Measurements from ENCODE around the gene CES5A. TPM values are rescaled to one million over a fixed set of nuclear protein-coding genes. Genes with fewer than 3 reads are reported as not detected.
"Not testable (repeated sequence)": the region's sequence is repeated elsewhere in the genome, so short reads cannot be mapped to it uniquely, and the experiment has no call there.

The CES5A gene
- total RNA-seq, 1 donor from 2014 or later = not detected

DNA sequence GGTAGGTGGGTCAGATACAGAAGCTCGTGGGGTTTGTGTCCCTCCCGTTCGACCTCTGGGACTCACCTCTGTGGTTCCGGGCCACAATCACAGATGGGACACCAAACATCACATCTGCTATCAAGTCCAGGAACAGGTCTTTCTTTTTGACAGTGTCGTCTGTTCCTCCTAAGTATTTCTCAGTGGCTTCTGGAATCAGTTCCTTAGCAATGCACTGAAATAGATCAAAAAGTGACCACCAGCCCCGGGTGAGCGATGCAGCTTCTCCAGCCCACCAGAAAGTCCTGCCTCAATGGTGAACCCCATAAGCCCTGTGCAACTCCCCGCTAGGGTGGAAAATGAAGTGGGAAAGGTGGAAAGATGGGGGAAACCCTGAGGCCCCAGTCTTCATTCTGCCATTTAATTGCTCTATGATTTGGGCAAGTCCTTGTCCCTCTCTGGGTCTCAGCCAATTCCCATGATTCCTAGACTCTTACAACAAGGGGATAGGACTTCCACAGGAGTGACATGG is 64.7 kb downstream of the CES5A start:
- no peak for DNase-seq (ENCODE audit: low spot score in 2 of 2)
- Histone ChIP-seq H3K9me3 (no peaks in the 10 kb centered on the region), H3K27me3 (no peaks in the 10 kb centered on the region), H3K4me3 (no peak overlapping the region), H3K27ac (no peak overlapping the region), H3K36me3 (no peaks in the 10 kb centered on the region), H3K4me1 (no peaks in the 10 kb centered on the region)
- TF ChIP-seq, protein P1, sequence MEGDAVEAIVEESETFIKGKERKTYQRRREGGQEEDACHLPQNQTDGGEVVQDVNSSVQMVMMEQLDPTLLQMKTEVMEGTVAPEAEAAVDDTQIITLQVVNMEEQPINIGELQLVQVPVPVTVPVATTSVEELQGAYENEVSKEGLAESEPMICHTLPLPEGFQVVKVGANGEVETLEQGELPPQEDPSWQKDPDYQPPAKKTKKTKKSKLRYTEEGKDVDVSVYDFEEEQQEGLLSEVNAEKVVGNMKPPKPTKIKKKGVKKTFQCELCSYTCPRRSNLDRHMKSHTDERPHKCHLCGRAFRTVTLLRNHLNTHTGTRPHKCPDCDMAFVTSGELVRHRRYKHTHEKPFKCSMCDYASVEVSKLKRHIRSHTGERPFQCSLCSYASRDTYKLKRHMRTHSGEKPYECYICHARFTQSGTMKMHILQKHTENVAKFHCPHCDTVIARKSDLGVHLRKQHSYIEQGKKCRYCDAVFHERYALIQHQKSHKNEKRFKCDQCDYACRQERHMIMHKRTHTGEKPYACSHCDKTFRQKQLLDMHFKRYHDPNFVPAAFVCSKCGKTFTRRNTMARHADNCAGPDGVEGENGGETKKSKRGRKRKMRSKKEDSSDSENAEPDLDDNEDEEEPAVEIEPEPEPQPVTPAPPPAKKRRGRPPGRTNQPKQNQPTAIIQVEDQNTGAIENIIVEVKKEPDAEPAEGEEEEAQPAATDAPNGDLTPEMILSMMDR (IDR thresholded peaks at IDR 0.05) = no peak
- intact Hi-C loops (cut with DNase I) = no loop called here

DNA sequence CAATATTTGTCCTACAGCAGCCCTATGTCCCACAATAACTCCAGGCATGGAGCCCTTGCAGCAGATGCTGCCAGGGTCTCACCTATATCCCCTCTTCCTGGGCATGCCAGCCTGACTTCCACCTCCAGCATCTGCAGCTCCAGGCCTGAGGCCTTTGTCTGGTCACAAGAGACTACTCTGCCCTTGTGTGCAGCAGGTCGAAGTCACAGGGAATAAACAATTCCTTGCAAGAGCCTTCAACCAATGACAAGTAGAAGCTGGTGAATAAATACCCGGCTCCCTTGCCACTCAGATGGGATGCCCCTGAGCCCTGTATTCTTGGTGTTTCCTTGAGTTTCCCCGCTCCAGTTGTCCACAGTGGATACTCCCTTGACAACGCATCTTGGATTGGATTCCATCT is 65.3 kb downstream of the CES5A start:
- Histone ChIP-seq H3K27me3 (no peaks in the 10 kb centered on the region), H3K36me3 (no peaks in the 10 kb centered on the region), H3K4me1 (no peaks in the 10 kb centered on the region), H3K9me3 (no peaks in the 10 kb centered on the region), H3K4me3 (no peak overlapping the region), H3K27ac (no peak overlapping the region)
- TF ChIP-seq, protein P1 (IDR thresholded peaks at IDR 0.05) = no peak
- DNase-seq (ENCODE audit: low spot score in 2 of 2) = no peak
- intact Hi-C loops (cut with DNase I) = no loop called here

DNA sequence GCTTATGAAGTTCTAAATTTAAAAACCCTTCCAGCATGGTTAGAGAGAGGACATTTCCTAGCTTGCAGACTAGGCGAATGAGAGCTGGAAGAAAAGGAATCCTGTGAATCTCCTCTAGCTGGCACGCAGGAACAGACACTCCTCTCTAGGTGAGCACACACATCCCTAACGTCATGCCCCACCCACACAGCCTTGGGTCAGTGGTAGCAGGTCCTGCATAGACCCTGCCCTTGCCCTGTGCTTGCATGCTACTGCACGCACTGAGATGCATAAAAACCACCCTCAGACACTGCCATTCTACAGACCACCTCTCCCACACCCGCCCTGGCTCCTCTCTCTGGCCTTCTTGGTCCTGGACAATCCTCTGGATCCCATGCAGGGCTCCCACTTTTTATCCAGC is 65.8 kb downstream of the CES5A start:
- Histone ChIP-seq H3K27me3 (no peaks in the 10 kb centered on the region), H3K4me1 (no peaks in the 10 kb centered on the region), H3K27ac (no peak overlapping the region), H3K36me3 (no peaks in the 10 kb centered on the region), H3K4me3 (no peak overlapping the region), H3K9me3 (no peaks in the 10 kb centered on the region)
- intact Hi-C loops (cut with DNase I) = no loop called here
- DNase-seq (ENCODE audit: low spot score in 2 of 2) = no peak
- TF ChIP-seq, protein P1 (IDR thresholded peaks at IDR 0.05) = no peak

DNA sequence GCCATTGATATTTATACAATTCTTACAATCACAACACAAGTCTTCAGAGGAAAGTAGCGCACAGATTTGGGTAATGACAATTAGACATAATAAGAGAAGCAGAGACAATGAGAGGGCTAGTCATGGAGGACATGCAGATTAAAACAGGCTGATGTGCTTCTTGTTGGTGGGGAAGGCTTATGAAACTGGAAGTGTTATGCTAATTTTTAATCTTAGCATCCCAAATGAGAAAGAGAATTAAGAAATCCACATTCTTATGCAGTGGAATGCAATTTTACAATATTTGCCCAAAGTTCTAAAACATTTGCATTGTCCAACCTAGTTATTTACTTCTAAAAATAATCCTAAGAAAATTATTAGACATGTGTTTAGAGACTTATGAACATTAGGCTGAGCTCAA is 66.9 kb downstream of the CES5A start:
- H3K9me3 ChIP-seq; H3K4me3 ChIP-seq; intact Hi-C loops (cut with DNase I); H3K4me1 ChIP-seq; DNase-seq (ENCODE audit: low spot score in 2 of 2); H3K27me3 ChIP-seq; H3K36me3 ChIP-seq; H3K27ac ChIP-seq: not testable (repeated sequence)

DNA sequence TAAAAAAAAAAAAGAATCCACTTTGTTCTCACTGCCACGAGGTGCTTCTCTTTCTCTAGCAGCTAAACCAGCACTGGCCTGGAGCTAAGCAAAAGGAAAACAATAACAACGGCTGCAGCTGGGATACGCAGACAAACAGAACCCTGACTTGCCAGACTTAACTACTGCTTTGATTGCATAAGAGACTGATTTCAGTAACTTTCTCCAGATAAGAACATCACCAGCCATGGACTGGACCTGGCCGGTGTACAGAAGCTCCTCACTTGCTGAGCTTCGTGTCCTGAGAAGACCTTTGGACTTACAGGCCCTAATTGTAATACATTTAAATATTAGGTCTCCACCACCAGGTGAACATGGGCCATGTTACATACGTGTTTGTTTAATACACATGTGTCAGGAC is 70.1 kb downstream of the CES5A start:
- DNase-seq (ENCODE audit: low spot score in 2 of 2); H3K9me3 ChIP-seq; H3K4me3 ChIP-seq; H3K27me3 ChIP-seq; H3K27ac ChIP-seq; H3K36me3 ChIP-seq; intact Hi-C loops (cut with DNase I); H3K4me1 ChIP-seq: not testable (repeated sequence)

DNA sequence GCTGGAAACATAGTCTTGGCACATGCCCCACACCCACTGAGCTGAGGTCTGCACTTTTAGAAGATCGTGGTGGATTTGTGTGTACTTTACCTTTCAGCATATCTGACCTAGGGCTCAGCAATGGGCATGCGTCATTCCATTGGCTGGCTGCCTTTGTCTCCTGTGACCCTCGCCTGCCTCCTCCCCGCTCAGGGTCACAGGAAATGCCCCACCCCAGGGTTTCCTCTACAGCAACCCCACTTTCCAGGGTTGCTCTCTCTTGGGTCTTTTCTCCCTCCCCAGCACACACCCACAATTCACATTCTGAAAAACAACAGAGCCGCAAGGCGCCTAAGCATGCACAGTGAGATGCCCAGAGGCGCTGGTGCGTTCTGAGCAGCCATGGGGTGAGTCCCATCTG is 71.5 kb downstream of the CES5A start:
- DNase-seq (ENCODE audit: low spot score in 2 of 2); H3K4me1 ChIP-seq; intact Hi-C loops (cut with DNase I); H3K4me3 ChIP-seq; H3K27me3 ChIP-seq; H3K9me3 ChIP-seq; H3K36me3 ChIP-seq; H3K27ac ChIP-seq: not testable (repeated sequence)

Other genes starting within 250 kb of the CES5A start
- gene SLC6A2, start 219.4 kb downstream of the CES5A start, total RNA-seq = not detected
- 6.1 TPM for gene CES1, start 42.3 kb downstream of the CES5A start, total RNA-seq

Measured in ascending aorta (tissue), 2 donors.